HFFc6 (cell line): ENCODE results near the gene EHBP1. TPM values are rescaled to one million over a fixed set of nuclear protein-coding genes. Genes with fewer than 3 reads are reported as not detected.

Experiments
- DNase-seq: peaks from one replicate; pipeline ENCODE4 v3.0.0-alpha.2; 2018
- H3K27ac Mint-ChIP-seq: 2 replicates; pipeline ENCODE4 v1.8.0; 2020; ENCODE audit warnings: mild to moderate bottlenecking, mixed read lengths
- H3K27me3 Mint-ChIP-seq: 2 replicates; pipeline ENCODE4 v1.8.0; 2021; ENCODE audit warnings: mild to moderate bottlenecking, moderate library complexity, mixed read lengths; ENCODE audit not compliant: insufficient read depth
- H3K36me3 Mint-ChIP-seq: 2 replicates; pipeline ENCODE4 v1.8.0; 2021; ENCODE audit warnings: low read depth, mixed read lengths
- H3K4me1 Mint-ChIP-seq: 2 replicates; pipeline ENCODE4 v1.8.0; 2020; ENCODE audit warnings: low read depth, mixed read lengths
- H3K4me3 Mint-ChIP-seq: 2 replicates; pipeline ENCODE4 v1.8.0; 2020; ENCODE audit warnings: mild to moderate bottlenecking, moderate library complexity, mixed read lengths
- H3K9me3 Mint-ChIP-seq: 2 replicates; pipeline ENCODE4 v1.8.0; 2020; ENCODE audit warnings: mild to moderate bottlenecking, mixed read lengths
- total RNA-seq, 6 experiments: library from RNA; stranded (reverse); fragmentation: NEBNext Ultra II Directional; extraction: Animal tissue kit (Norgen Biotek cat#: 25700); gene quantifications; 2 replicates in 1 of 6; 3 replicates in 5 of 6; pipeline ENCODE4 v1.2.3, GENCODE V29; 2021
- TF ChIP-seq, protein P1 (sequence below): fragments of 200-600 bp; sonication (generic); IDR thresholded peaks from 2 replicates; pipeline ENCODE4 v1.5.0; 2021; ENCODE audit warnings: antibody characterized with exemption, mild to moderate bottlenecking

Gene EHBP1
- total RNA-seq, 6 experiments from 2014 or later: 72.7 to 87.3 (median 80.6) TPM

- Mint-ChIP-seq H3K27ac (no peak overlapping the region), H3K36me3 (no peaks in the 10 kb centered on the region), H3K9me3 (no peaks in the 10 kb centered on the region), H3K4me1 (no peaks in the 10 kb centered on the region), H3K4me3 (no peak overlapping the region), H3K27me3 (no peaks in the 10 kb centered on the region)
- no peak for DNase-seq
- TF ChIP-seq, protein P1, sequence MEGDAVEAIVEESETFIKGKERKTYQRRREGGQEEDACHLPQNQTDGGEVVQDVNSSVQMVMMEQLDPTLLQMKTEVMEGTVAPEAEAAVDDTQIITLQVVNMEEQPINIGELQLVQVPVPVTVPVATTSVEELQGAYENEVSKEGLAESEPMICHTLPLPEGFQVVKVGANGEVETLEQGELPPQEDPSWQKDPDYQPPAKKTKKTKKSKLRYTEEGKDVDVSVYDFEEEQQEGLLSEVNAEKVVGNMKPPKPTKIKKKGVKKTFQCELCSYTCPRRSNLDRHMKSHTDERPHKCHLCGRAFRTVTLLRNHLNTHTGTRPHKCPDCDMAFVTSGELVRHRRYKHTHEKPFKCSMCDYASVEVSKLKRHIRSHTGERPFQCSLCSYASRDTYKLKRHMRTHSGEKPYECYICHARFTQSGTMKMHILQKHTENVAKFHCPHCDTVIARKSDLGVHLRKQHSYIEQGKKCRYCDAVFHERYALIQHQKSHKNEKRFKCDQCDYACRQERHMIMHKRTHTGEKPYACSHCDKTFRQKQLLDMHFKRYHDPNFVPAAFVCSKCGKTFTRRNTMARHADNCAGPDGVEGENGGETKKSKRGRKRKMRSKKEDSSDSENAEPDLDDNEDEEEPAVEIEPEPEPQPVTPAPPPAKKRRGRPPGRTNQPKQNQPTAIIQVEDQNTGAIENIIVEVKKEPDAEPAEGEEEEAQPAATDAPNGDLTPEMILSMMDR: no peak
These were observed 6.9 kb upstream of the EHBP1 start for GRCh38 chr2:62698653-62699052.

GRCh38 chr2:62704654-62705006 lies 883 bp upstream of the EHBP1 start:
- peaks cover 34% of the 10 kb centered on the region for H3K4me1 Mint-ChIP-seq
- H3K4me3 Mint-ChIP-seq: peak overlapping the region; percentile 94
- peaks cover 28% of the 10 kb centered on the region for H3K36me3 Mint-ChIP-seq
- DNase-seq: no peak
- peak overlapping the region; percentile 88 for H3K27ac Mint-ChIP-seq
- peaks cover 3% of the 10 kb centered on the region for H3K27me3 Mint-ChIP-seq
- H3K9me3 Mint-ChIP-seq: peaks cover 10% of the 10 kb centered on the region
- TF ChIP-seq, protein P1: no peak

DNA sequence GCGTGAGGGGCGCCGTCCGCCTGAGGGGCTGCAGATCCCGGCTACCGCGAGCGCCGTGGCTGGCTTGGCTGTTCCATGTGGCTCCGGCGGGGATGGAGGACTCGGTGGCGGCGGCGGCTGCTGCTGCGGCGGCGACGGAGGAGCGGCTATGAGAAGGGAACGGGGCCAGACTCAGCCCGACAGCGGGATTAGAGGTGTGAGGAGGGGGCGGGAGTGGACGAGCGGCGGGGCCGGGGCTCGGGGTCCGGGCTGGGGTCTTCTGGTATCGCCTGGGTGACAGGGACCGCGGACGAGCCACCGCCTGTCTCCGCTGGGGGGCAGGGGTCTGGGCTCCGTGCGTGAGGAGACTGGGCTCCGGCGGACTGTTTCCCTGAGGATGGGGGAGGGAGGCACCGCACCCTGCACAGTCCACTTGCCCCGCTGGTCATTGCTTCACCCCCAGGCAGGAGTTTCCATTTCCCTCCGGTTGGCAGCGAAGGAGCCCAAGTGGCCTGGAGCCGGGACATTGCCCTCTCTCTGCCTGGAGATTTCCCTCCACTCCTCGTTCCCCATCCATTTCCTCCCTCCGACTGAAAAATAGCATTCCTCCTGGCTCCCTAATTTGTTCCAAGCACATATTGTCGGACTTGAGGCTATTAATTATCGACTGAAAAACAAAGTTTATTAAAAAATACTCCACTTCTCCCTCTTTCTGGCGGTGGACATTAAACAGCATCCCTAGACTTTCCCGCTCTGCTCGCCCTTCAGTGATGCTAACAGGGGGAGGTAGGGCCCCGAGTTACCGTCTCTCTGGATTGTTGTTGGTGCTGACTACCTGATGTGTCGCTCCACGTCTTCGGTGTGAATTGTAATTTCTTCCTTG lies 577 bp downstream of the EHBP1 start:
- Mint-ChIP-seq H3K9me3 (peaks cover 10% of the 10 kb centered on the region), H3K4me3 (peak overlapping the region; percentile 94), H3K36me3 (peaks cover 28% of the 10 kb centered on the region), H3K27me3 (peaks cover 3% of the 10 kb centered on the region), H3K27ac (peak overlapping the region; percentile 72), H3K4me1 (peaks cover 34% of the 10 kb centered on the region)
- peak; percentile 31 for DNase-seq
- TF ChIP-seq, protein P1: peak; percentile 72

DNA sequence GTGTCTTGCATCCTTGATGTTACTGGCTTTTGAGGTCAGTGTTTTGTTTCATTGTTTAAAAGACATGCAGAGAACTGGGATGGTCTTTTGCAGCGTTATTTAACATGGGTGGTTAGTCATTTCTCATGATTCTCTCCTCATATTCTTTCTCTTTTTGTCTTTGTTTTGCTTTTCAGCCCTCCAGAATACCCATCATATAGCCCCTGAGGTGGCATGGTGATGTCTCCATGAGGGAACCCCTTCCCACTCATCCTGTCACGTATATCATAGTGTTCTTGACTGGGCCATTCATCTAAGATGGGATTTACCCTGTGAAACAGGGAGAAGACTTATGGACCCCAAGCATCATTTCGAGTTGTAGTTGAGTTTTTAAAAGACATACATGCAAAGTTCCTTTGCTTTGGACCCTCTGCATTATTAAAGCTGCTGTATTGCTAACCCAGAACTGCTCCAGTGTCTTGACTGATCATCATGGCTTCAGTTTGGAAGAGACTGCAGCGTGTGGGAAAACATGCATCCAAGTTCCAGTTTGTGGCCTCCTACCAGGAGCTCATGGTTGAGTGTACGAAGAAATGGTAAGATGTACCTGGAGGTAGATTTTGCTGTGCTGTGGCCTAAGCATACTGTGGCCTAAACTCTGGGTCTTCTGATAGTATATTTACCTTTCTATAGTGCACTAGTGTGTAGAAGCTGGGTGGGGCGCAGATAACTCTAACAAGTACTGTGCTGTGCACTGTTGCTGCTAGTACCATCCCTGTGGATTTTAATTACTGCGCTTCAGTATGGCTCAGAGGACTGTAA lies 1.4 kb downstream of the EHBP1 start:
- Mint-ChIP-seq H3K4me3 (peak overlapping the region; percentile 94), H3K36me3 (peaks cover 28% of the 10 kb centered on the region), H3K4me1 (peaks cover 34% of the 10 kb centered on the region), H3K27ac (peak overlapping the region; percentile 72), H3K27me3 (peaks cover 3% of the 10 kb centered on the region), H3K9me3 (peaks cover 10% of the 10 kb centered on the region)
- no peak for DNase-seq
- TF ChIP-seq, protein P1: no peak

GRCh38 chr2:62708751-62709150 lies 3.2 kb downstream of the EHBP1 start:
- Mint-ChIP-seq H3K27ac (no peak overlapping the region), H3K4me1 (peaks cover 34% of the 10 kb centered on the region), H3K4me3 (peak overlapping the region; percentile 94), H3K36me3 (peaks cover 29% of the 10 kb centered on the region), H3K27me3 (peaks cover 3% of the 10 kb centered on the region), H3K9me3 (peaks cover 10% of the 10 kb centered on the region)
- DNase-seq: no peak
- TF ChIP-seq, protein P1: no peak
